HEK293 (cell line): ENCODE data around the gene L3MBTL3.

Experiments used
- HOXA7 ChIP-seq: sonication (generic); formaldehyde crosslinking; IDR thresholded peaks from 2 replicates; pipeline ENCODE4 v1.8.1; 2022; ENCODE audit warnings: missing genetic modification reagents, borderline replicate concordance
- ZBTB7A ChIP-seq: fragments of 450-650 bp; formaldehyde crosslinking; IDR thresholded peaks from 2 replicates; pipeline ENCODE4 v1.5.1; 2016; ENCODE audit warnings: low read depth, missing biosample characterization, missing genetic modification characterization
- ZNF660 ChIP-seq: fragments of 450-650 bp; IDR thresholded peaks from 2 replicates; pipeline ENCODE4 v1.5.1; 2018; ENCODE audit warnings: missing biosample characterization, mild to moderate bottlenecking, missing genetic modification characterization
- TF ChIP-seq, protein P1 (sequence below): fragments of 450-650 bp; formaldehyde crosslinking; IDR thresholded peaks from 2 replicates; pipeline ENCODE4 v1.5.1; 2016; ENCODE audit warnings: missing biosample characterization, missing genetic modification characterization
- TF ChIP-seq, protein P2 (sequence below): sonication (generic); formaldehyde crosslinking; IDR thresholded peaks from 2 replicates; pipeline ENCODE4 v1.8.1; 2022; ENCODE audit warnings: mild to moderate bottlenecking, moderate library complexity, missing genetic modification reagents
- TF ChIP-seq, protein P3 (sequence below): fragments of 450-650 bp; formaldehyde crosslinking; IDR thresholded peaks from 2 replicates; pipeline ENCODE4 v1.5.1; 2016; ENCODE audit warnings: missing biosample characterization, missing genetic modification characterization
- TF ChIP-seq, protein P4 (sequence below): fragments of 450-650 bp; formaldehyde crosslinking; conservative IDR thresholded peaks from 2 replicates; pipeline ENCODE4 v1.5.1; 2016; ENCODE audit warnings: low read depth, missing biosample characterization, missing genetic modification characterization

DNA sequence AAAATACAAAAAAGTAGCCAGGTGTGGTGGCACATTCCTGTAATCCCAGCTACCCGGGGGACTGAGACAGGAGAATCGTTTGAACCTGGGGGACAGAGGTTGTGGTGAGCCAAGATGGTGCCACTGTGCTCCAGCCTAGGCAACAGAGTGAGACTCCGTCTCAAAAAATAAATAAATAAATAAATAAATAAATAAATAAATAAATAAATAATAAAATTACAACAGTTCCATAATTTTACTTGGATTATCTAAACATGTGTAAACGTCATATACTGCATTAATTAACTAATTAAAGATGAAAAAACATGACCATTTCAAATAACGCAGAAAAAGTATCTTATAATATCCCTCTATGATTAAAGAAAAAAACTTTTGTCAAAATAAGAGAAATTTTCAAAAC lies 138.5 kb downstream of the L3MBTL3 start:
- TF ChIP-seq, protein P1, sequence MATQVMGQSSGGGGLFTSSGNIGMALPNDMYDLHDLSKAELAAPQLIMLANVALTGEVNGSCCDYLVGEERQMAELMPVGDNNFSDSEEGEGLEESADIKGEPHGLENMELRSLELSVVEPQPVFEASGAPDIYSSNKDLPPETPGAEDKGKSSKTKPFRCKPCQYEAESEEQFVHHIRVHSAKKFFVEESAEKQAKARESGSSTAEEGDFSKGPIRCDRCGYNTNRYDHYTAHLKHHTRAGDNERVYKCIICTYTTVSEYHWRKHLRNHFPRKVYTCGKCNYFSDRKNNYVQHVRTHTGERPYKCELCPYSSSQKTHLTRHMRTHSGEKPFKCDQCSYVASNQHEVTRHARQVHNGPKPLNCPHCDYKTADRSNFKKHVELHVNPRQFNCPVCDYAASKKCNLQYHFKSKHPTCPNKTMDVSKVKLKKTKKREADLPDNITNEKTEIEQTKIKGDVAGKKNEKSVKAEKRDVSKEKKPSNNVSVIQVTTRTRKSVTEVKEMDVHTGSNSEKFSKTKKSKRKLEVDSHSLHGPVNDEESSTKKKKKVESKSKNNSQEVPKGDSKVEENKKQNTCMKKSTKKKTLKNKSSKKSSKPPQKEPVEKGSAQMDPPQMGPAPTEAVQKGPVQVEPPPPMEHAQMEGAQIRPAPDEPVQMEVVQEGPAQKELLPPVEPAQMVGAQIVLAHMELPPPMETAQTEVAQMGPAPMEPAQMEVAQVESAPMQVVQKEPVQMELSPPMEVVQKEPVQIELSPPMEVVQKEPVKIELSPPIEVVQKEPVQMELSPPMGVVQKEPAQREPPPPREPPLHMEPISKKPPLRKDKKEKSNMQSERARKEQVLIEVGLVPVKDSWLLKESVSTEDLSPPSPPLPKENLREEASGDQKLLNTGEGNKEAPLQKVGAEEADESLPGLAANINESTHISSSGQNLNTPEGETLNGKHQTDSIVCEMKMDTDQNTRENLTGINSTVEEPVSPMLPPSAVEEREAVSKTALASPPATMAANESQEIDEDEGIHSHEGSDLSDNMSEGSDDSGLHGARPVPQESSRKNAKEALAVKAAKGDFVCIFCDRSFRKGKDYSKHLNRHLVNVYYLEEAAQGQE (tag by site-specific recombination) = peak; percentile 69
- TF ChIP-seq ZBTB7A (tag by site-specific recombination) = no peak
- TF ChIP-seq ZNF660 (tag by site-specific recombination) = no peak
- TF ChIP-seq HOXA7 (CRISPR knock-in tag) = no peak
- TF ChIP-seq, protein P2, sequence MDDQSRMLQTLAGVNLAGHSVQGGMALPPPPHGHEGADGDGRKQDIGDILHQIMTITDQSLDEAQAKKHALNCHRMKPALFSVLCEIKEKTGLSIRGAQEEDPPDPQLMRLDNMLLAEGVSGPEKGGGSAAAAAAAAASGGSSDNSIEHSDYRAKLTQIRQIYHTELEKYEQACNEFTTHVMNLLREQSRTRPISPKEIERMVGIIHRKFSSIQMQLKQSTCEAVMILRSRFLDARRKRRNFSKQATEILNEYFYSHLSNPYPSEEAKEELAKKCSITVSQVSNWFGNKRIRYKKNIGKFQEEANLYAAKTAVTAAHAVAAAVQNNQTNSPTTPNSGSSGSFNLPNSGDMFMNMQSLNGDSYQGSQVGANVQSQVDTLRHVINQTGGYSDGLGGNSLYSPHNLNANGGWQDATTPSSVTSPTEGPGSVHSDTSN = no peak
- TF ChIP-seq, protein P3, sequence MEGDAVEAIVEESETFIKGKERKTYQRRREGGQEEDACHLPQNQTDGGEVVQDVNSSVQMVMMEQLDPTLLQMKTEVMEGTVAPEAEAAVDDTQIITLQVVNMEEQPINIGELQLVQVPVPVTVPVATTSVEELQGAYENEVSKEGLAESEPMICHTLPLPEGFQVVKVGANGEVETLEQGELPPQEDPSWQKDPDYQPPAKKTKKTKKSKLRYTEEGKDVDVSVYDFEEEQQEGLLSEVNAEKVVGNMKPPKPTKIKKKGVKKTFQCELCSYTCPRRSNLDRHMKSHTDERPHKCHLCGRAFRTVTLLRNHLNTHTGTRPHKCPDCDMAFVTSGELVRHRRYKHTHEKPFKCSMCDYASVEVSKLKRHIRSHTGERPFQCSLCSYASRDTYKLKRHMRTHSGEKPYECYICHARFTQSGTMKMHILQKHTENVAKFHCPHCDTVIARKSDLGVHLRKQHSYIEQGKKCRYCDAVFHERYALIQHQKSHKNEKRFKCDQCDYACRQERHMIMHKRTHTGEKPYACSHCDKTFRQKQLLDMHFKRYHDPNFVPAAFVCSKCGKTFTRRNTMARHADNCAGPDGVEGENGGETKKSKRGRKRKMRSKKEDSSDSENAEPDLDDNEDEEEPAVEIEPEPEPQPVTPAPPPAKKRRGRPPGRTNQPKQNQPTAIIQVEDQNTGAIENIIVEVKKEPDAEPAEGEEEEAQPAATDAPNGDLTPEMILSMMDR = no peak
- TF ChIP-seq, protein P4, sequence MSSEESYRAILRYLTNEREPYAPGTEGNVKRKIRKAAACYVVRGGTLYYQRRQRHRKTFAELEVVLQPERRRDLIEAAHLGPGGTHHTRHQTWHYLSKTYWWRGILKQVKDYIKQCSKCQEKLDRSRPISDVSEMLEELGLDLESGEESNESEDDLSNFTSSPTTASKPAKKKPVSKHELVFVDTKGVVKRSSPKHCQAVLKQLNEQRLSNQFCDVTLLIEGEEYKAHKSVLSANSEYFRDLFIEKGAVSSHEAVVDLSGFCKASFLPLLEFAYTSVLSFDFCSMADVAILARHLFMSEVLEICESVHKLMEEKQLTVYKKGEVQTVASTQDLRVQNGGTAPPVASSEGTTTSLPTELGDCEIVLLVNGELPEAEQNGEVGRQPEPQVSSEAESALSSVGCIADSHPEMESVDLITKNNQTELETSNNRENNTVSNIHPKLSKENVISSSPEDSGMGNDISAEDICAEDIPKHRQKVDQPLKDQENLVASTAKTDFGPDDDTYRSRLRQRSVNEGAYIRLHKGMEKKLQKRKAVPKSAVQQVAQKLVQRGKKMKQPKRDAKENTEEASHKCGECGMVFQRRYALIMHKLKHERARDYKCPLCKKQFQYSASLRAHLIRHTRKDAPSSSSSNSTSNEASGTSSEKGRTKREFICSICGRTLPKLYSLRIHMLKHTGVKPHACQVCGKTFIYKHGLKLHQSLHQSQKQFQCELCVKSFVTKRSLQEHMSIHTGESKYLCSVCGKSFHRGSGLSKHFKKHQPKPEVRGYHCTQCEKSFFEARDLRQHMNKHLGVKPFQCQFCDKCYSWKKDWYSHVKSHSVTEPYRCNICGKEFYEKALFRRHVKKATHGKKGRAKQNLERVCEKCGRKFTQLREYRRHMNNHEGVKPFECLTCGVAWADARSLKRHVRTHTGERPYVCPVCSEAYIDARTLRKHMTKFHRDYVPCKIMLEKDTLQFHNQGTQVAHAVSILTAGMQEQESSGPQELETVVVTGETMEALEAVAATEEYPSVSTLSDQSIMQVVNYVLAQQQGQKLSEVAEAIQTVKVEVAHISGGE (tag by site-specific recombination) = peak; percentile 73
